ENCODE measurements around the gene CLDN6.

Gene CLDN6

GRCh38 chr16:2973093-2973492 lies 44.9 kb downstream of the CLDN6 start:
- Histone ChIP-seq H3K4me3 (ENCODE audit: low read depth, low read length) (no peak overlapping the region), H3K36me3 (ENCODE audit: control insufficient read depth, insufficient read depth, low read length) (peaks cover 68% of the 10 kb centered on the region), H3K9me3 (ENCODE audit: control insufficient read depth, insufficient read depth, low read depth, low read length) (no peaks in the 10 kb centered on the region), H3K4me1 (ENCODE audit: control insufficient read depth, insufficient read depth, low read length) (peaks cover 14% of the 10 kb centered on the region), H3K27ac (ENCODE audit: low read depth, low read length) (no peak overlapping the region), H3K27me3 (ENCODE audit: control insufficient read depth, insufficient read depth, low read length) (peaks cover 6% of the 10 kb centered on the region; the same call in 1 of the 2 replicates), H3K9ac (ENCODE audit: low read length) (no peak overlapping the region)

DNA sequence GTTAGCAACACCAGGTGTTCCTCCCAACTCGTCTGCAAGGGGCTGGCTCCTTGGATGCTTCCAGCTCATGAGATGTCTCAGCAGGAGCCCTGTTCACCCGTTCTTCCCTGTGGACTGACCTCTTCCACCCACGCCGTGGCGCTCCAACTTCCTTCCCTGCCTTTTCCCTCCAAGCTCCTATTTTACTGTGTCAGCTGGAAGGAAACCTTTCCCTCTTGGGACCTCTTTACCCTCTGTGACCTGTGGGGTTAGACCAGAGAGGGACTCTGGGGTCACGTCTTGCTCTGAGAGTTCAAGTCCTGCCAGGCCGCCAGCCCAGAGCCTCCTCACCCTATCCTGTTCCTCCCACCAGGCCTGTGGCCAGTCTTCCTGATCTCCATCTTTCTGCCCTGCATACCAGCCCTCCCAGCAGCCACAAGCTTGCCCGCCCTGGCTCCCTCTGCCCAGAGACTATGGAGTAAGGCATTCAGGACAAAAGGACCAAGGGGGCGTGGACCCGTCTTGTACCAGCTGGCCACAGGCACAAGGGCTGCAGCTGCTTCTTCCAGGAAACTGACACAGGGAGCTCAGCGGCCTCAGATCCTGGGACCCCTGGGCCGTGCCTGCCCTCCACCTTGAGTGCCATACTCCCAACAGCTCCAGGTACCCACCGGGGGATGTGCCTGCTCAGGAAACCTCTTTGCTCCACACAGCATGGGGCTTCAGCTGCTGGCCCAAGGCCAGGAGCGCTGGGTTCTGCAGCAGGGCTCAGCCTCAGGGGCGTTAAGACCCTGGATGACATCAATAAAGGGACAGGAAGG lies 45.8 kb downstream of the CLDN6 start:
- peaks cover 14% of the 10 kb centered on the region for H3K4me1 ChIP-seq (ENCODE audit: control insufficient read depth, insufficient read depth, low read length)
- peaks cover 15% of the 10 kb centered on the region; the same call in 1 of the 2 replicates for H3K27me3 ChIP-seq (ENCODE audit: control insufficient read depth, insufficient read depth, low read length)
- no peak overlapping the region for H3K27ac ChIP-seq (ENCODE audit: low read depth, low read length)
- no peak overlapping the region for H3K4me3 ChIP-seq (ENCODE audit: low read depth, low read length)
- no peak overlapping the region for H3K9ac ChIP-seq (ENCODE audit: low read length)
- H3K9me3 ChIP-seq (ENCODE audit: control insufficient read depth, insufficient read depth, low read depth, low read length) = no peaks in the 10 kb centered on the region
- peaks cover 60% of the 10 kb centered on the region for H3K36me3 ChIP-seq (ENCODE audit: control insufficient read depth, insufficient read depth, low read length)

DNA sequence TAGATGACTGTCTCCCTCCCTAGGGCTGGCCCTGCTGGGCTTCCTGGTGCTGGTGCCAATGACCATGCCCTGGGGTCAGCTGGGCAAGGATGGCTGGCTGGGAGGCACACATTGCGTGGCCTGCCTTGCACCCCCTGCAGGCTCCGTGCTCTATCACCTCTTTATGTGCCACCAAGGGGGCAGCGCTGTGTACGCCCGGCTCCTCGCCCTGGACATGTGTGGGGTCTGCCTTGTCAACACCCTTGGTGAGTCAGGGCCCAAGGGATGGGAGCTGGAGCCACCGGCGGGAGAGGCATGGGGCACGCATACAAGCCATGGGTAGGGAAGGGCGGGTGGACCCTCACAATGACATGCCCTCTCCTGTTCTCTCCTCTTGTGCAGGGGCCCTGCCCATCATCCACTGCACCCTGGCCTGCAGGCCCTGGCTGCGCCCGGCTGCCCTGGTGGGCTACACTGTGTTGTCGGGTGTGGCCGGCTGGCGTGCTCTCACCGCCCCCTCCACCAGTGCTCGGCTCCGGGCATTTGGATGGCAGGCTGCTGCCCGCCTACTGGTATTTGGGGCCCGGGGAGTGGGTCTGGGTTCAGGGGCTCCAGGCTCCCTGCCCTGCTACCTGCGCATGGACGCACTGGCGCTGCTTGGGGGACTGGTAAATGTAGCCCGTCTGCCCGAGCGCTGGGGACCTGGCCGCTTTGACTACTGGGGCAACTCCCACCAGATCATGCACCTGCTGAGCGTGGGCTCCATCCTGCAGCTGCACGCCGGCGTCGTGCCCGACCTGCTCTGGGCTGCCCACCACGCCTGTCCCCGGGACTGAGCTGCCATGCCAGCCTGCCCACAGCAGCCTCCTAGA lies 46.6 kb downstream of the CLDN6 start:
- Histone ChIP-seq H3K27ac (ENCODE audit: low read depth, low read length) (no peak overlapping the region), H3K27me3 (ENCODE audit: control insufficient read depth, insufficient read depth, low read length) (peaks cover 21% of the 10 kb centered on the region; the same call in 1 of the 2 replicates), H3K9me3 (ENCODE audit: control insufficient read depth, insufficient read depth, low read depth, low read length) (no peaks in the 10 kb centered on the region), H3K4me3 (ENCODE audit: low read depth, low read length) (peak overlapping the region; percentile 76; the same call in 1 of the 2 replicates), H3K36me3 (ENCODE audit: control insufficient read depth, insufficient read depth, low read length) (peaks cover 52% of the 10 kb centered on the region), H3K9ac (ENCODE audit: low read length) (no peak overlapping the region), H3K4me1 (ENCODE audit: control insufficient read depth, insufficient read depth, low read length) (peaks cover 14% of the 10 kb centered on the region)

- Histone ChIP-seq H3K27me3 (ENCODE audit: control insufficient read depth, insufficient read depth, low read length) (peaks cover 28% of the 10 kb centered on the region; the same call in 1 of the 2 replicates), H3K4me3 (ENCODE audit: low read depth, low read length) (peak overlapping the region; percentile 76), H3K4me1 (ENCODE audit: control insufficient read depth, insufficient read depth, low read length) (peaks cover 14% of the 10 kb centered on the region), H3K9ac (ENCODE audit: low read length) (peak overlapping the region; percentile 90), H3K36me3 (ENCODE audit: control insufficient read depth, insufficient read depth, low read length) (peaks cover 45% of the 10 kb centered on the region), H3K9me3 (ENCODE audit: control insufficient read depth, insufficient read depth, low read depth, low read length) (no peaks in the 10 kb centered on the region), H3K27ac (ENCODE audit: low read depth, low read length) (no peak overlapping the region)
Measured at GRCh38 chr16:2970563-2970962, 47.4 kb downstream of the CLDN6 start.

DNA sequence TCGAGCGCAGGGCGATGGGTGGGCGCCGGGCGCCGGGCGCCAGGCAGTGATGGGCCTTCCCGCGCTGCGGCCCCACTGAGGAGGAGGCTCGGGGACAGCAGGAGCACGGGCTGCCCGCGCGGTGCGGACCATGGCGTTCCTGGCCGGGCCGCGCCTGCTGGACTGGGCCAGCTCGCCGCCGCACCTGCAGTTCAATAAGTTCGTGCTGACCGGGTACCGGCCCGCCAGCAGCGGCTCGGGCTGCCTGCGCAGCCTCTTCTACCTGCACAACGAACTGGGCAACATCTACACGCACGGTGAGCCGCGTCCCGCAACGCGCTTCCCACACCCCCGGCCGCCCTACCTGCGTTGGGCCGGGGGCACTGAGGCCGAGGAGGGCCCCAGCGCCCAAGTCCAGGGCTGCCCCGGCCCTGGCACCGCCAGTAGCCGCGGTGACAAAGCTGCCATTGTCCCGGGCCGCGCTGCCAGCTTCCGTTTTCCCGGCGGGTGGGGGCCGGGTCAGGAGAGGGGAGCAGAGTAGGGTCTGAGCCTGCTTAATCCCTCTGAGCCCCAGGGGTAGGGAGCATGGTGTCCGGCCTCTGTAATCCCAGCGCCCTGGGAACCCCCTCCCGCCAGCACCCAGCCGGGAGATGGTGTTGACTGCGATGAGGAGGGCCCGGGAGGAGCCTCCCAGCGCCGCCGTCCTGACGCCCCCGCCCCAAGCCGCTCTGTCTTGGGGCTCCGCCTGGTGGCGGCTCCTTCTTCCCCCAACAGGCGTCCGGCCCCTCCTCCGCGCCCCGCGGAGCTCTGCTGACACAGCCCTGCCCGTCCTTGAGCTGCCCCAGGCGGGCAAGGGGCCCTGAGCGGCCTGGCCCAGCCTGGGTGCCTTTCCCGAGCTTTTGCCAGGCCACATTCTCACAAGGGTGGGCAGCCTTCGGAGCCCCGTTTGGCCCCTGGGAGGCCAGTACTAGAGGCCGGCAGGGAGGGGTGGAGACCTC lies 48.1 kb downstream of the CLDN6 start:
- Histone ChIP-seq H3K36me3 (ENCODE audit: control insufficient read depth, insufficient read depth, low read length) (peaks cover 37% of the 10 kb centered on the region), H3K4me1 (ENCODE audit: control insufficient read depth, insufficient read depth, low read length) (peaks cover 14% of the 10 kb centered on the region), H3K27ac (ENCODE audit: low read depth, low read length) (peak overlapping the region; percentile 68; the same call in 1 of the 2 replicates)

DNA sequence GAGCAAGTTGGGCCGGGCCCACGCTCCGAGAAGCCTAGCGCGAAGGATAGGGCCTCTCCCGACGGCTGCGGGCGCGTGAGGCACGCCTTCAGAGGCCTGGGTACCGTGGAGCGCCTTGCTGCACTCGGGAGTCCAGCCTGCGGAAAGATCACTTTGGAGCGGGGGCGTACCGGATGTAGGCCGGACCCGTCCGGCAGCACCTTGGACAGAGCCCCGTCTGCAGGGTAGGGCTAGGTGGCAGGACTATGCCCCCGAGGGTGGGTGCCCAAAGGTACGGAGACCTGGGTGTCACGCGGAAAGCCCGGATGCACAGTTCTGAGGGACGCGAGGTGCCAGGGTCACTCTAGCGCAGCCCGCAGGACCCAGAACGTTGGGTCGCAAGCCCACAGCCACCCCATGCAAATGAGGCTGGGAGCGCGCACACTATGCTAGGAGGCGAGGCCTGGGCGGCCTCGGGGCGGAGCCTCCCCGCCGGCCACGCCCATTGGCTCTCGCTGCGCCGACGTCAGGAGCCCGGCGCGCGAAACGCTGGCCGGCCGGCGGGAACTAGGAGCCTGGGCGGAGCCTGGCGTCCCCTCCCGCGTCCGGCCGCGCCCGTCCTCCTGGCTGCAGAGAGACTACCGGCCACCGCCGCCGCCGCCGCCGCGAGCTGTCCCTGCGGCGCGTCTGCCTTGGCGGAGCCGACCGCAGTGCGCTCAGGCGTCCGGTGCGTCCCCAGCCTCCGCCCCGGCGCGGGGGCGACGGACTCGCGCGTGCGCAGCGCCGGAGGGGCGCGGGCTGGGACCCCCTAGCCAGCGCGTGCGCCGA lies 49.0 kb downstream of the CLDN6 start, which contains the start of gene PAQR4:
Gene PAQR4 (plus strand): TSS at position 611 of the 807 bp plus-strand sequence. CDS start 327 bp downstream, outside the sequence.
- Histone ChIP-seq H3K9me3 (ENCODE audit: control insufficient read depth, insufficient read depth, low read depth, low read length) (no peaks in the 10 kb centered on the region), H3K4me3 (ENCODE audit: low read depth, low read length) (peak within 1 kb of the TSS; percentile 76), H3K4me1 (ENCODE audit: control insufficient read depth, insufficient read depth, low read length) (peaks cover 14% of the 10 kb centered on the region), H3K27ac (ENCODE audit: low read depth, low read length) (peak within 1 kb of the TSS; percentile 68; the same call in 1 of the 2 replicates), H3K27me3 (ENCODE audit: control insufficient read depth, insufficient read depth, low read length) (peaks cover 28% of the 10 kb centered on the region; the same call in 1 of the 2 replicates), H3K36me3 (ENCODE audit: control insufficient read depth, insufficient read depth, low read length) (peaks cover 28% of the 10 kb centered on the region), H3K9ac (ENCODE audit: low read length) (peak within 1 kb of the TSS; percentile 90)

More for the DNA sequence above, 48.1 kb downstream of the CLDN6 start:
- Histone ChIP-seq H3K4me3 (ENCODE audit: low read depth, low read length) (peak overlapping the region; percentile 76), H3K9ac (ENCODE audit: low read length) (peak overlapping the region; percentile 90), H3K27me3 (ENCODE audit: control insufficient read depth, insufficient read depth, low read length) (peaks cover 28% of the 10 kb centered on the region; the same call in 1 of the 2 replicates), H3K9me3 (ENCODE audit: control insufficient read depth, insufficient read depth, low read depth, low read length) (no peaks in the 10 kb centered on the region)

GRCh38 chr16:2968368-2968737 lies 49.6 kb downstream of the CLDN6 start:
- H3K4me1 ChIP-seq (ENCODE audit: control insufficient read depth, insufficient read depth, low read length) = peaks cover 14% of the 10 kb centered on the region
- H3K9ac ChIP-seq (ENCODE audit: low read length) = peak overlapping the region; percentile 35
- H3K27me3 ChIP-seq (ENCODE audit: control insufficient read depth, insufficient read depth, low read length) = peaks cover 28% of the 10 kb centered on the region; the same call in 1 of the 2 replicates
- H3K36me3 ChIP-seq (ENCODE audit: control insufficient read depth, insufficient read depth, low read length) = peaks cover 22% of the 10 kb centered on the region
- H3K27ac ChIP-seq (ENCODE audit: low read depth, low read length) = no peak overlapping the region
- H3K9me3 ChIP-seq (ENCODE audit: control insufficient read depth, insufficient read depth, low read depth, low read length) = no peaks in the 10 kb centered on the region
- peak overlapping the region; percentile 76 for H3K4me3 ChIP-seq (ENCODE audit: low read depth, low read length)

DNA sequence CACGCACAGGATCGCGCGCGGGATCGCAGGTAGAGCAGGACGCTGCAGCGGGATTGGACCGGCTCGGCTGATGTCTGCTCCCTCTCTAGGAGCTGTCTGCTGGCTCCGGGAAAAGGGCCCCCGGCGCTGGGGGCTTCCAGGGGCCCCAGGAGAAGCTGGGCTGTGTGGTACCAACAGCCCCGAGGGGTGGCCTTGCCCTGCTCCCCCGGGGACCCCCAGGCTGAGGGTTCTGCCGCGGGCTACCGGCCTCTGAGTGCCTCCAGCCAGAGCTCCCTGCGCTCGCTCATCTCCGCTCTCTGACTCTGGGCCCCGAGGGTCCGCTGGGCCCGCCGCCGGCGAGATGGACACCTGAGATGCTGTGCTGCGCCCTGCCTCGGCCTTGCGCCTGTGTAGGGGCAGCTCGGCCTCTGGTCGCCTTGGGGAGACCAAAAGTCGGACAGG lies 50.2 kb downstream of the CLDN6 start:
- no peaks in the 10 kb centered on the region for H3K9me3 ChIP-seq (ENCODE audit: control insufficient read depth, insufficient read depth, low read depth, low read length)
- H3K4me3 ChIP-seq (ENCODE audit: low read depth, low read length) = peak overlapping the region; percentile 28; the same call in 1 of the 2 replicates
- peaks cover 17% of the 10 kb centered on the region for H3K4me1 ChIP-seq (ENCODE audit: control insufficient read depth, insufficient read depth, low read length)
- peaks cover 16% of the 10 kb centered on the region for H3K36me3 ChIP-seq (ENCODE audit: control insufficient read depth, insufficient read depth, low read length)
- H3K9ac ChIP-seq (ENCODE audit: low read length) = no peak overlapping the region
- H3K27ac ChIP-seq (ENCODE audit: low read depth, low read length) = no peak overlapping the region
- peaks cover 31% of the 10 kb centered on the region for H3K27me3 ChIP-seq (ENCODE audit: control insufficient read depth, insufficient read depth, low read length)

GRCh38 chr16:2967211-2967631 lies 50.8 kb downstream of the CLDN6 start:
- H3K27ac ChIP-seq (ENCODE audit: low read depth, low read length) = no peak overlapping the region
- peaks cover 11% of the 10 kb centered on the region for H3K36me3 ChIP-seq (ENCODE audit: control insufficient read depth, insufficient read depth, low read length)
- H3K9ac ChIP-seq (ENCODE audit: low read length) = no peak overlapping the region
- no peaks in the 10 kb centered on the region for H3K9me3 ChIP-seq (ENCODE audit: control insufficient read depth, insufficient read depth, low read depth, low read length)
- H3K4me3 ChIP-seq (ENCODE audit: low read depth, low read length) = peak overlapping the region; percentile 28; the same call in 1 of the 2 replicates
- peaks cover 22% of the 10 kb centered on the region for H3K4me1 ChIP-seq (ENCODE audit: control insufficient read depth, insufficient read depth, low read length)
- peaks cover 36% of the 10 kb centered on the region for H3K27me3 ChIP-seq (ENCODE audit: control insufficient read depth, insufficient read depth, low read length)
